ENCODE measurements around the gene ZNF845.

GRCh38 chr19:53357821-53358581 is 24.5 kb downstream of the ZNF845 start:
- TF ChIP-seq SP1 (IDR thresholded peaks at IDR 0.05), result no peak
- TF ChIP-seq LEF1 (IDR thresholded peaks at IDR 0.05; ENCODE audit: borderline replicate concordance), result no peak
- no peak for TF ChIP-seq TARDBP (IDR thresholded peaks at IDR 0.05)
- TF ChIP-seq ZNF384 (IDR thresholded peaks at IDR 0.05), result no peak
- TF ChIP-seq BHLHE40 (IDR thresholded peaks at IDR 0.05; ENCODE audit: borderline replicate concordance), result no peak
- TF ChIP-seq PKNOX1 (IDR thresholded peaks at IDR 0.05), result no peak
- TF ChIP-seq SUZ12 (IDR thresholded peaks at IDR 0.05), result no peak
- TF ChIP-seq HDGF (IDR thresholded peaks at IDR 0.05; ENCODE audit: borderline replicate concordance), result no peak
- TF ChIP-seq FOXM1 (IDR thresholded peaks at IDR 0.05; ENCODE audit: borderline replicate concordance), result no peak
